ENCODE measurements around the gene PLCD3.

PLCD3 gene

DNA sequence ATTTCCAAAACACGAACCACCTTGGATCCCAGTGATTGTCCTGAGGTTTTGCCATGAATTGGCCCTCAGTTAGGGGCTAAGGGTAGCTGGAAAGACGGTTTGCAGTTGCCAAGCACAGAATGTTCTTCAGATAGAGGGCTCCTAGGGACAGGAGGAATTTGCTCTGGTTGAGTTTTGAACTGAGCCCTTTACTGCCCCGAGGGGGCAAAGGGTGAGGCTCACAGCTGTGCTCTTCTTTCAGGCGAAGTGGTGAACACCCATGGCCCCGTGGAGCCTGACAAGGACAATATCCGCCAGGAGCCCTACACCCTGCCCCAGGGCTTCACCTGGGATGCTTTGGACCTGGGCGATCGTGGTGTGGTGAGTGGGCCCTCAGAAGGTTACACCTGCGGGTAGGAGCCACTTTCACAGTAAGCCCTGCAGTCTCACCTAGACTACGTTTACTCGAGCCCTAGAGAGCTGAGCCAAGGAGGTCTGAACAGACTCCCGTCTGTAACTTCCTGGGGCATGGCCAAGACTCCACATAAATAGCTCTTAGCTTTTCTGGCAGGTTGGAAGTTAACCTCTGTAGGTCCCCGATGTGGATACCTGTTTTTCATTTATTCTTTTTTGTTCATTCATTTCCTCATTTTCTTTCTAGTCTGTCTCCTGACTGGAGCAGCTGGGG is 38.7 kb downstream of the PLCD3 start:
- H3K27me3 Mint-ChIP-seq = no peaks in the 10 kb centered on the region

GRCh38 chr17:45092911-45093430 is 39.3 kb downstream of the PLCD3 start:
- H3K27me3 Mint-ChIP-seq = no peaks in the 10 kb centered on the region
- no peak overlapping the region for H3K27ac Mint-ChIP-seq
- peaks cover 2% of the 10 kb centered on the region for H3K36me3 Mint-ChIP-seq
- peaks cover 4% of the 10 kb centered on the region for H3K4me1 Mint-ChIP-seq (ENCODE audit: low read depth)
- no peak overlapping the region for H3K4me3 Mint-ChIP-seq
- H3K9me3 Mint-ChIP-seq (ENCODE audit: low read depth) = no peaks in the 10 kb centered on the region

More for the DNA sequence above, 38.7 kb downstream of the PLCD3 start:
- H3K4me3 Mint-ChIP-seq = no peak overlapping the region
- peaks cover 2% of the 10 kb centered on the region for H3K4me1 Mint-ChIP-seq (ENCODE audit: low read depth)
- peaks cover 2% of the 10 kb centered on the region for H3K36me3 Mint-ChIP-seq
- H3K27ac Mint-ChIP-seq = no peak overlapping the region
- H3K9me3 Mint-ChIP-seq (ENCODE audit: low read depth) = no peaks in the 10 kb centered on the region

DNA sequence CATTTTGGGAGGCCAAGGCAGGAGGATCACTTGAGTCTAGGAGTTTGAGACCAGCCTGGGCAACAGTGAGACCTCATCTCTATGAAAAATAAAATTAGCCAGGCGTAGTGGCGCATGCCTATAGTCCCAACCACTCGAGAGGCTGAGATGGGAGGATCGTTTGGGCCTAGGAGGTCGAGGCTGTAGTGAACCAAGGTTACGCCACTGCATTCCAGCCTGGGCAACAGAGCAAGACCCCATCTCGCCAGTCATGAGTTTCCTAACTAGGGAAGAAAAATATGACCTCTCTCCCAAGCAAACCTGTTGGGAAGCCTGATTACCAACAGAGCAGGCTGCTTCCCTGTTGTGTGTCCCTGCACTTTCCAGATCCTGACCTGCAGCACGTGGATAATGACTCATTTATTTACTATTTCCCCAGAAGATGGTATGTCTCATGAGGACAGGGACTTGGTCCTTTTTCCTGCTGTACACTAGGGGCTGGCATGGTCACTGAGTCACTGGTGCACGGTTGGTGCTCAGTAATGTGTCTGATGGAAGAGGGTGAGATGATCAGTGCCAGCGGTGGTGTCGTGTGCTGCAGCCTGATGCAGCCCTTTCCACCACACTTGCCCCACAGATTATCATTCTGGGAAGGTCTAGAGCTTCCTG is 40.4 kb downstream of the PLCD3 start:
- Mint-ChIP-seq H3K36me3 (no peaks in the 10 kb centered on the region), H3K27ac (no peak overlapping the region), H3K27me3 (no peaks in the 10 kb centered on the region), H3K4me1 (ENCODE audit: low read depth) (peaks cover 2% of the 10 kb centered on the region), H3K4me3 (no peak overlapping the region), H3K9me3 (ENCODE audit: low read depth) (no peaks in the 10 kb centered on the region)

- Mint-ChIP-seq H3K9me3 (ENCODE audit: low read depth) (no peaks in the 10 kb centered on the region), H3K4me1 (ENCODE audit: low read depth) (peaks cover 2% of the 10 kb centered on the region), H3K27ac (no peak overlapping the region), H3K27me3 (no peaks in the 10 kb centered on the region), H3K36me3 (no peaks in the 10 kb centered on the region), H3K4me3 (no peak overlapping the region)
These were observed 41.6 kb downstream of the PLCD3 start for GRCh38 chr17:45090711-45091110.

- peaks cover 2% of the 10 kb centered on the region for H3K4me1 Mint-ChIP-seq (ENCODE audit: low read depth)
- H3K4me3 Mint-ChIP-seq = no peak overlapping the region
These were observed 43.6 kb downstream of the PLCD3 start for GRCh38 chr17:45088741-45089140.

DNA sequence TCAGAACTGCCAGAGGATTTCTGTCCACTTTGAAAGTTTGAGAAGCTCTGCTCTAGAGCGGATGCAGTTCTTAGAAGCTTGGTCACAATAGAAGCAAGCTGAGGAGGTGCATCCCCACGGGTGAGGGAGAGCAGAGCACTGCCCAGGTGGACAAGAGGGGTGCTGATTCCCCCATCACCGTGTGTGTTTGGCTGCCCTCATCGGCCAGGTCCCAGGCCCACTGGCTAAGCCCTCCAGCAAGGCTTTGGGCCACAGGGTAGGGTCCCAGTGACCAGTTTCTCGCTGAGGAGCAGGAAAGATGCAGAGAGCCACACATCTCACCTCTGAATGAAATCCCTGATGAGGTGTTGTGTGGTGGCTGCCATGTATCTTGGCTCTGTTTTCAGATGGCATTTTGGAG is 44.3 kb downstream of the PLCD3 start:
- H3K9me3 Mint-ChIP-seq (ENCODE audit: low read depth) = no peaks in the 10 kb centered on the region
- peaks cover 3% of the 10 kb centered on the region for H3K36me3 Mint-ChIP-seq

More at GRCh38 chr17:45088741-45089140, 43.6 kb downstream of the PLCD3 start:
- H3K36me3 Mint-ChIP-seq = peaks cover 3% of the 10 kb centered on the region
- no peaks in the 10 kb centered on the region for H3K9me3 Mint-ChIP-seq (ENCODE audit: low read depth)
- no peaks in the 10 kb centered on the region for H3K27me3 Mint-ChIP-seq
- no peak overlapping the region for H3K27ac Mint-ChIP-seq

GRCh38 chr17:45087504-45087975 is 44.8 kb downstream of the PLCD3 start:
- Mint-ChIP-seq H3K27ac (no peak overlapping the region), H3K9me3 (ENCODE audit: low read depth) (no peaks in the 10 kb centered on the region), H3K36me3 (peaks cover 3% of the 10 kb centered on the region), H3K4me3 (no peak overlapping the region), H3K27me3 (no peaks in the 10 kb centered on the region), H3K4me1 (ENCODE audit: low read depth) (peaks cover 2% of the 10 kb centered on the region)

More for the DNA sequence above, 44.3 kb downstream of the PLCD3 start:
- Mint-ChIP-seq H3K4me3 (no peak overlapping the region), H3K27me3 (no peaks in the 10 kb centered on the region), H3K4me1 (ENCODE audit: low read depth) (peaks cover 2% of the 10 kb centered on the region), H3K27ac (no peak overlapping the region)

DNA sequence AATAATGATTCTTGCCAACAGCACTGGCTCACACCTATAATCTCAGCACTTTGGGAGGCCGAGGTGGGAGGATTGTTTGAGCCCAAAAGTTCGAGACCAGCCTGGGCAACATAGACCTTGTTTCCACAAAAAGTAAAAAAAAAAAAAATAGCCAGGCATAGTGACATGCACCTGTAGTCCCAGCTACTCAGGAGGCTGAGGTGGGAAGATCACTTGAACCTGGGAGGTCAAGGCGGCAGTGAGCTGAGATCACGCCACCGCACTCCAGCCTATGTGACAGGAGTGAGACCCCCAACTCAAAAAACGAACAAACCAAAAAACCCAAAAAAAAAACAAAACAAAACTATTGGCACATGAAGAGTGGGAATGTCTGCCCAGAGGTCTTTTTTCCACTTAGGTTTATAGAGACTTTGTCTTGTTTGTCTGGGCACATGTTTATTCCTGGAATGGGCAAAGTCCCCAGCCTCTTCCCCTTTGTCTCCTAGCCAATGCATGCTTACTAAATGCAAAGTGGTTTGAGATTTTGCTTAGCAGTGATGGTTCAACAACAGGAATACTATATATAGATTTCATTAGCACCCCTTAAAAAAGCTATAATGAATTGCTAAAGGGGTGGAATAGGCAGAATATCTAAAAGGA is 45.3 kb downstream of the PLCD3 start:
- Mint-ChIP-seq H3K4me3 (no peak overlapping the region), H3K9me3 (ENCODE audit: low read depth) (no peaks in the 10 kb centered on the region), H3K27ac (no peak overlapping the region), H3K4me1 (ENCODE audit: low read depth) (peaks cover 2% of the 10 kb centered on the region), H3K36me3 (peaks cover 3% of the 10 kb centered on the region), H3K27me3 (no peaks in the 10 kb centered on the region)

GRCh38 chr17:45086391-45086790 is 45.9 kb downstream of the PLCD3 start:
- Mint-ChIP-seq H3K27me3 (no peaks in the 10 kb centered on the region), H3K4me3 (no peak overlapping the region), H3K36me3 (peaks cover 3% of the 10 kb centered on the region), H3K9me3 (ENCODE audit: low read depth) (no peaks in the 10 kb centered on the region), H3K27ac (no peak overlapping the region), H3K4me1 (ENCODE audit: low read depth) (peaks cover 2% of the 10 kb centered on the region)

DNA sequence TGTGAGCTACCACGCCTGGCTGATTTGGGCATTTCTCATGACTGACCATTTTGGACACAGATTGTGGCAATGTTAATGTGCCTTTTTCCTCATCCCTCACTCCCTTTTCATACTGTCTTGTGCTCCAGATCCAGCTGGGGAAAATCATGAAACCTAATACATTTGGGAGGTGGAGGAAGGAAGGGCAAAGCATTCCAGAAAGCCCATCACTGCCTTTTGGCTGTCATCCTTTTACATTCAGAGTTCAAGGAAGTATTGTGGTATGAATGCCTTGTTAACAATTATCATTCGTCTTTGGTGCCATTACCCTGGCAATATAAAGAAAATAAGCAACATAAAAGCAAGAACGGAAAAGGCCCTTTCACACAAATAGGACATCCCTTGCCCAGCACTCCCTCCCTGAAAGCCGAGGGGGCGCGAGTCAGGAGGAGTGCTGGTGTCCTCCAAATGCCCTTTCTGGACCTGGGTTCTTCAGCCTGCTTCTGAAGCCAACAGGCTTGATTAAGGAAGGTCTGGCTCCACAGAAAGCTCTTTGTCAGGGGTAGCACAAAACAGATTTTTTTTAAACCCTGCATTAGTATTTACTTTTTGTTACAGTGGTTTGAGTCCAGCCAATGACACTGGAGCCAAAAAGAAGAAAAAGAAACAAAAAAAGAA is 51.1 kb downstream of the PLCD3 start:
- Mint-ChIP-seq H3K4me3 (no peak overlapping the region), H3K4me1 (ENCODE audit: low read depth) (peaks cover 16% of the 10 kb centered on the region), H3K36me3 (peaks cover 3% of the 10 kb centered on the region), H3K27me3 (no peaks in the 10 kb centered on the region), H3K27ac (no peak overlapping the region), H3K9me3 (ENCODE audit: low read depth) (no peaks in the 10 kb centered on the region)

- H3K27ac Mint-ChIP-seq = peak overlapping the region; percentile 17
These were observed 54.7 kb downstream of the PLCD3 start for GRCh38 chr17:45077643-45078042.

DNA sequence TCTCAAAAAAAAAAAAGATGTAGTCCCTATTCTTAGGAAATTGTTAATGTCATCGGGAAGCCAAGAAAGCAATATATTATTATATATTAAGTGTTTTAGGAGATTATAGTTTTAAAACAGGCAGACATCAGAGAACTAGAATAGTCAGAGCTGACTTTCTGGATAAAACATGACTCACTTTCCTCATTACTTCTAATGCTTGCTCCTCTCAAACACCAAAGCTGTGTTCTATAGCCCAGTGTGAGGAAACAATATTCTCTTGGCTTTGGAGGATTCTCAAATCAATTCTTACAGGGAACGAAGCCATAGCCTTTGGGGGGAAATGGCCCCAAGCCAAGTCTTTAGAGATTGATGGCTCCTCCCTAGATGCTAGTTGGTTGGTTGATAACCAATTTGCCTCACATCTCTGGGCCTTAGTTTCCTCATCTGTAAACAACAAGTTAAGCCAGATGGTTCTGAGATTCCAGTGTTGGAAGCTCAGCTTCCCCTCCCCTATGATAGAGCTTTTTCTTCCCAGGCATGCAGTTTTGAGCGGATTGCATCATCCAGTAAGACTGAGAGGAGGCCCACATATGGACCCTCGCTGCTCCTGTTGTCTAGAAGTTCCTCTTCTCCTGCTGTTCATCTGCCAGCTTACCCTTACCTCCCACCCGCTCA is 58.8 kb downstream of the PLCD3 start:
- Mint-ChIP-seq H3K9me3 (ENCODE audit: low read depth) (no peaks in the 10 kb centered on the region), H3K27ac (no peak overlapping the region), H3K4me3 (no peak overlapping the region), H3K4me1 (ENCODE audit: low read depth) (peaks cover 40% of the 10 kb centered on the region), H3K27me3 (no peaks in the 10 kb centered on the region), H3K36me3 (peaks cover 5% of the 10 kb centered on the region)

More at GRCh38 chr17:45077643-45078042, 54.7 kb downstream of the PLCD3 start:
- peaks cover 31% of the 10 kb centered on the region for H3K4me1 Mint-ChIP-seq (ENCODE audit: low read depth)
- no peaks in the 10 kb centered on the region for H3K9me3 Mint-ChIP-seq (ENCODE audit: low read depth)
- no peak overlapping the region for H3K4me3 Mint-ChIP-seq
- H3K36me3 Mint-ChIP-seq = peaks cover 5% of the 10 kb centered on the region
- no peaks in the 10 kb centered on the region for H3K27me3 Mint-ChIP-seq

DNA sequence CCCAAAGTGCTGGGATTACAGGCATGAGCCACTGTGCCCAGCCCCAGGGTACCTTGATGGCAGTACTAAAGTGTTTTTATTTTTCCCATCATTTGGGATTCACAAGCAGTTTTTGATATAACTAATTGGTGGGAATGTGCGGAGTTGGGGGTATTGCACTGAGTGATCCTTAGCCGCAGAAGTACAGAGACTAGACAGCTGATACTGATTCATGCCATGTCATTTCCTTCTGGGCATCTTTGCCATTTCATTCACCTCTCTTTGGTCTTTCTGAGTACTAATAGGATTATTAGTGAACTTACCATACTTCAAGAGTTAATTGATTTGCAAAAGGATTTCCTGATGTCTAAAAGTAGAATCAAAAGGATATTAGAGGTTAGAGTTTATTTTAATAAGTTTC is 61.5 kb downstream of the PLCD3 start:
- peaks cover 11% of the 10 kb centered on the region for H3K36me3 Mint-ChIP-seq
- H3K9me3 Mint-ChIP-seq (ENCODE audit: low read depth) = no peaks in the 10 kb centered on the region
- H3K4me1 Mint-ChIP-seq (ENCODE audit: low read depth) = peaks cover 35% of the 10 kb centered on the region
- no peak overlapping the region for H3K27ac Mint-ChIP-seq
- no peaks in the 10 kb centered on the region for H3K27me3 Mint-ChIP-seq
- H3K4me3 Mint-ChIP-seq = no peak overlapping the region

DNA sequence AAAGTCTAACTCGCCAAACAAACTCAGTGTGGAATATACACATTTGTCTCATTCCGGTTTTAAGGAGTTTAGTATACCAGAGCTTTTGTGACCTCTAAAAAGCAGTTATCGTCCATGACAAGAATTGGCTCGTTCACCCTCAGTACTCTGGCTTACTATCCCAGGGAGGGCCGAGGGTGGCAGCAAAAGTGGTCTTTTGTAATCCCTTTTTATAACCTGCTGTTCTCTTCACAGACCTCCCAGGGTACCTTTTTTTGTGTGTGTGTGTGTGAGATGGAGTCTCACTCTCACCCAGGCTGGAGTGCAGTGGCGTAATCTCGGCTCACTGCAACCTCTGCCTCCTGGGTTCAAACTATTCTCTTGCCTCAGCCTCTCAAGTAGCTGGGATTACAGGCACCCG is 62.3 kb downstream of the PLCD3 start:
- Mint-ChIP-seq H3K36me3 (peaks cover 11% of the 10 kb centered on the region), H3K4me1 (ENCODE audit: low read depth) (peaks cover 35% of the 10 kb centered on the region), H3K9me3 (ENCODE audit: low read depth) (no peaks in the 10 kb centered on the region), H3K27me3 (no peaks in the 10 kb centered on the region), H3K27ac (no peak overlapping the region), H3K4me3 (no peak overlapping the region)
